Sciatic nerve (tissue), 2 donors: ENCODE data around the gene HERC5. TPM values are rescaled to one million over a fixed set of nuclear protein-coding genes. Genes with fewer than 3 reads are reported as not detected.

Source experiments
- ATAC-seq: fragments of 200-7000 bp; cut with Tn5 transposase; one replicate; pipeline ENCODE4 v1.9.1; 2020; ENCODE audit warnings: mild to moderate bottlenecking, moderate library complexity
- DNase-seq: peaks from one replicate; pipeline ENCODE4 v3.0.0-alpha.2; 2020; ENCODE audit warnings: low spot score
- intact Hi-C: fragments of 100-400 bp; cut with DNase I; formaldehyde crosslinking; loops from one replicate; pipeline ENCODE4 v1.14.2; 2022
- total RNA-seq: library from RNA; stranded (reverse); fragmentation: NEBNext Ultra II Directional; extraction: Animal tissue kit (Norgen Biotek cat#: 25700); gene quantifications from one replicate; pipeline ENCODE4 v1.2.1, GENCODE V29; 2021
- donor health status: DM: no; HTN: no; CAD: no.
- donor health status: DM: no; HTN: no; CAD: no.

Gene HERC5
- total RNA-seq, 1 donor from 2014 or later: 8.0 TPM

- intact Hi-C loops: no loop called here
- no peak for ATAC-seq
- DNase-seq: no peak
These were observed 92.9 kb downstream of the HERC5 start for GRCh38 chr4:88549815-88550214.

Other genes with a start within 250 kb of the HERC5 start
- gene PPM1K, start 172.6 kb upstream of the HERC5 start, total RNA-seq: 78.9 TPM
- gene HERC6, start 78.3 kb upstream of the HERC5 start, total RNA-seq: 9.5 TPM
- gene PYURF, start 66.7 kb downstream of the HERC5 start, total RNA-seq: 69.5 TPM
- 46.5 TPM for gene HERC3, start 135.4 kb downstream of the HERC5 start, total RNA-seq
- 7.9 TPM for gene NAP1L5, start 240.7 kb downstream of the HERC5 start, total RNA-seq